Sigmoid colon (tissue), 4 donors: ENCODE results near the gene NFKBIZ.

Experiments
- EP300 ChIP-seq, 4 donors: sonication (generic); formaldehyde crosslinking; IDR thresholded peaks; one replicate each; pipeline ENCODE4 v1.6.1; 2017; ENCODE audit warnings: antibody characterized with exemption in 4 of 4
- POLR2A ChIP-seq, 2 donors: fragments of 450-650 bp; IDR thresholded peaks; one replicate each; pipeline ENCODE4 v1.6.1; 2016; ENCODE audit warnings: antibody characterized with exemption in 2 of 2, mild to moderate bottlenecking in 2 of 2, moderate library complexity in 2 of 2
- TF ChIP-seq, protein P1 (sequence below), 4 experiments: fragments of 450-650 bp in 3 of 4; fragments of 200-600 bp in 1 of 4; IDR thresholded peaks; one replicate each; pipeline ENCODE4 v1.5.1; 2016 to 2019; ENCODE audit warnings: antibody characterized with exemption in 4 of 4, mild to moderate bottlenecking in 3 of 4, moderate library complexity in 2 of 4

DNA sequence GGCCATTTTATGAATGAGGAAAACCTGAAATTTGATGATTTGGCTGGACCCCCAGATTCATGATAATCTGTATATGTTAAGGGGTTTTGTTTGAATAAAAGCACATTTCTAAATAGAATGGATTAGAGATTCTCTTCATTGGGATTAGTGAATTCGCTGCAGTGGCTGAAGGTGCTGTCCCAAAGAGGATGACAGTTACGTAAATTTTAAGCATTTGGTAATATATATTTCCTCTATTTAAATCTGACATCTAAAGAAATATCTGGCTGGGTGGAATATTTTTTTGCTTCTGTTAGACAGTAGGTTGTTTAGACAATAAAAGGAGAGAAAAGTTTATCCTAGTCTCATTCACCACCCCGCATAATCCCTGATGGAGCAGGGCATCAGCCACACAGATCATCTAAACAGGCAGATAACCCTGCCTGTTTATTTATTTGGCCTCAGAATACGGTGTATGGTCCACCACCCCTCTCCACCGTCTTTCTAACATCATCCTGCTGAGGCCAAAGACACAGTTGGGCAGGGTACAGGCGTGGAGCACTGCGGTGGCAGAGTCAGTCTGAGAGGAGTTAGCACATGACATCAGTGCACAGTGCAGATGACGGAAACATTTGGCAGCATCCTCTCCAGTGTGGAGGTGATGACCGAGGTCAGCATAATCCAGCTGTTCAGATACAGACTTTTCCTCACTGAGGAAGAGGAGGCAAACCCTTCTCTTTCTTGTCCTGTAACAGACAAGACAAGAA lies 20.4 kb upstream of the NFKBIZ start:
- TF ChIP-seq POLR2A (IDR thresholded peaks at IDR 0.05) (peak in 1 of 2 donors; percentile 23), EP300 (IDR thresholded peaks at IDR 0.05) (no peak)
- TF ChIP-seq, protein P1, sequence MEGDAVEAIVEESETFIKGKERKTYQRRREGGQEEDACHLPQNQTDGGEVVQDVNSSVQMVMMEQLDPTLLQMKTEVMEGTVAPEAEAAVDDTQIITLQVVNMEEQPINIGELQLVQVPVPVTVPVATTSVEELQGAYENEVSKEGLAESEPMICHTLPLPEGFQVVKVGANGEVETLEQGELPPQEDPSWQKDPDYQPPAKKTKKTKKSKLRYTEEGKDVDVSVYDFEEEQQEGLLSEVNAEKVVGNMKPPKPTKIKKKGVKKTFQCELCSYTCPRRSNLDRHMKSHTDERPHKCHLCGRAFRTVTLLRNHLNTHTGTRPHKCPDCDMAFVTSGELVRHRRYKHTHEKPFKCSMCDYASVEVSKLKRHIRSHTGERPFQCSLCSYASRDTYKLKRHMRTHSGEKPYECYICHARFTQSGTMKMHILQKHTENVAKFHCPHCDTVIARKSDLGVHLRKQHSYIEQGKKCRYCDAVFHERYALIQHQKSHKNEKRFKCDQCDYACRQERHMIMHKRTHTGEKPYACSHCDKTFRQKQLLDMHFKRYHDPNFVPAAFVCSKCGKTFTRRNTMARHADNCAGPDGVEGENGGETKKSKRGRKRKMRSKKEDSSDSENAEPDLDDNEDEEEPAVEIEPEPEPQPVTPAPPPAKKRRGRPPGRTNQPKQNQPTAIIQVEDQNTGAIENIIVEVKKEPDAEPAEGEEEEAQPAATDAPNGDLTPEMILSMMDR (IDR thresholded peaks at IDR 0.05): no peak
